Mucosa of descending colon (tissue), 3 donors: ENCODE results near the gene ARRDC2. TPM values are rescaled to one million over a fixed set of nuclear protein-coding genes. Genes with fewer than 3 reads are reported as not detected.
"Not testable (repeated sequence)": the region's sequence is repeated elsewhere in the genome, so short reads cannot be mapped to it uniquely, and the experiment has no call there.

Experiments used
- ATAC-seq: fragments of 200-7000 bp; cut with Tn5 transposase; one replicate; pipeline ENCODE4 v1.9.1; 2020; ENCODE audit warnings: mild to moderate bottlenecking, moderate library complexity
- DNase-seq, 3 donors: peaks; one replicate each; pipeline ENCODE4 v3.0.0-alpha.2; 2020
- H3K36me3 ChIP-seq: fragments of 200-600 bp; one replicate; pipeline ENCODE4 v1.8.0; 2021; ENCODE audit warnings: low read depth, mild to moderate bottlenecking
- H3K4me1 ChIP-seq: fragments of 200-600 bp; one replicate; pipeline ENCODE4 v1.8.0; 2021; ENCODE audit warnings: low read depth, mild to moderate bottlenecking
- H3K4me3 ChIP-seq: fragments of 200-600 bp; one replicate; pipeline ENCODE4 v1.8.0; 2021; ENCODE audit warnings: mild to moderate bottlenecking
- H3K9me3 ChIP-seq: fragments of 200-600 bp; one replicate; pipeline ENCODE4 v1.8.0; 2021; ENCODE audit warnings: mild to moderate bottlenecking
- CTCF ChIP-seq: fragments of 200-600 bp; IDR thresholded peaks from one replicate; pipeline ENCODE4 v1.8.0; 2022; ENCODE audit warnings: antibody characterized with exemption, mild to moderate bottlenecking
- intact Hi-C, 2 donors: fragments of 100-400 bp; cut with DNase I in 1 of 2; cut with micrococcal nuclease in 1 of 2; formaldehyde crosslinking; loops; one replicate each; pipeline versions ENCODE4 v1.11.0 to v1.11.1; 2022; cut with DNase I, micrococcal nuclease
- total RNA-seq, 3 donors: library from RNA; stranded (reverse); fragmentation: NEBNext Ultra II Directional in 2 of 3; extraction: Animal tissue kit (Norgen Biotek cat#: 25700) in 2 of 3; gene quantifications; one replicate each; pipeline versions ENCODE4 v1.2.1 to v1.2.4, GENCODE V29; 2021 to 2023
- donor health status: DM: no; HTN: no; CAD: no; lungs with moderate emphysema.
- donor health status: DM: no; HTN: no; CAD: no.
- donor health status: DM: no; HTN: yes; CAD: no.

Gene ARRDC2
- total RNA-seq, 3 donors from 2014 or later: 26.4 to 31.1 (median 30.8) TPM

DNA sequence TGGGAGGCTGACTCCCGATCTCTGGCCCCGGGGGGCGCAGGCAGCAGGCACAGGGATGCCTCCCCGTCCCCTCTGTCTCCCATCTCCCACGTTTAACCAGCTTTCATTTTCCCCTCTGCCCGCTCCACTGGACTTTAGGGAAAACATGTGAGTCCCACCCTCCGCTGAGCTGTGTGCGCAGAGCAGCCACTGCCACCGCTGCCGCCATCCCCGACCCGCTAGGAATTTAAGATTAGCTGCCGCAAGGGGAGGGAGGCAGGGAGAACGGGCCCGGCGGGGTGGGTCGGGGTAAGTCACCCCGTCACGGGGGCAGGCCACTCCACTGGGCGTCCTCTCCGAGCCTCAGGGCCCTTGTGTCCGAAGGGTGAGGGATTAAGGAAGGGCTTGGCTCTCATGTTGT is 25.5 kb upstream of the ARRDC2 start:
- TF ChIP-seq CTCF: no peak
- no peaks in the 10 kb centered on the region for H3K9me3 ChIP-seq
- no peak overlapping the region for H3K4me3 ChIP-seq
- DNase-seq (no peak), ATAC-seq (no peak)
- intact Hi-C loops: no loop called here
- no peaks in the 10 kb centered on the region for H3K4me1 ChIP-seq
- H3K36me3 ChIP-seq: no peaks in the 10 kb centered on the region

GRCh38 chr19:17985037-17985818 is 22.7 kb upstream of the ARRDC2 start:
- H3K4me3 ChIP-seq: no peak overlapping the region
- peak; percentile 26 for ATAC-seq
- H3K9me3 ChIP-seq: no peaks in the 10 kb centered on the region
- no peaks in the 10 kb centered on the region for H3K4me1 ChIP-seq
- no peak for TF ChIP-seq CTCF
- no peak for DNase-seq
- no peaks in the 10 kb centered on the region for H3K36me3 ChIP-seq
- intact Hi-C loops: no loop called here

DNA sequence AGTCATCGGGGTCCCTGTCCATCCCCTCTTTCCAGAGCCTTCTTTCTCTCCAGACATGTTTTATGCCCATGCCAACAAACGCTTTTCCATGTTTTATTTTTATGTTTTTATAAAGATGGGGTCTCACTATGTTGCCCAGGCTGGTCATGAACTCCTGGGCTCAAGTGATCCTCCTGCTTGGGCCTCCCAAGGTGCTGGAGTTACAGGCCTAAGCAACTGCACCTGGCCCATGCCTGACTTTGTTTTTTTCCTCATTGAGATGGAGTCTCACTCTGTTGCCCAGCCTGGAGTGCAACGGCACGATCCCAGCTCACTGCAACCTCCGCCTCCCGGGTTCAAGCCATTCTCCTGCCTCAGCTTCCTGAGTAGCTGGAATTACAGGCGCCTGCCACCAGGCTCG is 21.4 kb upstream of the ARRDC2 start:
- DNase-seq, ATAC-seq, H3K9me3 ChIP-seq, H3K4me1 ChIP-seq, H3K36me3 ChIP-seq, intact Hi-C loops, H3K4me3 ChIP-seq: not testable (repeated sequence)

DNA sequence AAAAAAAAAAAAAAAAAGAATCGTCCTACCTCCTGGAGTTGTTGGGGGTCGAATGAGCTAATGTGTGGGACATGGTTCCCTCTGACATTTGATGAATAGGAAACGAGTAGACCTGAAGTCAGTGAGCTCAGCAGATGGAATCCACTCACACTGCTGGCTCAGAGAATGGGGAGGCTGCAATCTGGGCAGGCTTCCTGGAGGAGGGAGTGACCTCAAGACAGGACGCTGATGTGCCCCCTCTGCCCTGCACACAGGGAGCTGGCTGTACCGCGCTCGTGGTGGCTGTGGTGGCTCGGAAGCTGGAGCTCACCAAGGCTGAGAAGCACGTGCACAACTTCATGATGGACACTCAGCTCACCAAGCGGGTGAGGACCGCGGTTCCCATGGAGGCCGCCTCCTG is 19.8 kb upstream of the ARRDC2 start:
- Histone ChIP-seq H3K36me3 (no peaks in the 10 kb centered on the region), H3K4me1 (no peaks in the 10 kb centered on the region), H3K4me3 (no peak overlapping the region), H3K9me3 (no peaks in the 10 kb centered on the region)
- intact Hi-C loops: no loop called here
- no peak for TF ChIP-seq CTCF
- DNase-seq (no peak), ATAC-seq (no peak)

- DNase-seq (no peak), ATAC-seq (no peak)
- Histone ChIP-seq H3K4me3 (no peak overlapping the region), H3K4me1 (no peaks in the 10 kb centered on the region), H3K36me3 (no peaks in the 10 kb centered on the region), H3K9me3 (no peaks in the 10 kb centered on the region)
- TF ChIP-seq CTCF: no peak
- intact Hi-C loops: no loop called here
Measured at GRCh38 chr19:17989425-17990094, 18.4 kb upstream of the ARRDC2 start.

- Histone ChIP-seq H3K4me3 (no peak overlapping the region), H3K9me3 (no peaks in the 10 kb centered on the region), H3K4me1 (no peaks in the 10 kb centered on the region), H3K36me3 (no peaks in the 10 kb centered on the region)
- ATAC-seq: peak; percentile 17
- no peak for DNase-seq
- no peak for TF ChIP-seq CTCF
- intact Hi-C loops: no loop called here
Measured at GRCh38 chr19:17993076-17993813, 14.7 kb upstream of the ARRDC2 start.
